Measurements from ENCODE around the gene PLXNA2.

- TF ChIP-seq CTCF (IDR thresholded peaks at IDR 0.05) (no peak), POLR2A (IDR thresholded peaks at IDR 0.05) (no peak), EP300 (IDR thresholded peaks at IDR 0.05) (no peak)
Measured at GRCh38 chr1:208233546-208233945, 10.6 kb downstream of the PLXNA2 start.
